Subcutaneous adipose tissue (tissue), 4 donors: ENCODE data around the gene IL2. TPM values are rescaled to one million over a fixed set of nuclear protein-coding genes. Genes with fewer than 3 reads are reported as not detected.

ENCODE experiments used
- CTCF ChIP-seq: fragments of 450-650 bp; IDR thresholded peaks from one replicate; pipeline ENCODE4 v1.5.1; 2016; ENCODE audit warnings: low read depth, mild to moderate bottlenecking, control low read depth, antibody characterized with exemption, moderate library complexity
- total RNA-seq, 4 donors: library from RNA; depleted of rRNA; stranded (reverse); fragments of >200 nt; gene quantifications; one replicate each; pipeline ENCODE4 v1.1.0, GENCODE V29; 2016

IL2 gene
- total RNA-seq, 4 donors from 2014 or later, result not detected

- no peak for TF ChIP-seq CTCF
Measured at GRCh38 chr4:122480655-122481487, 24.3 kb upstream of the IL2 start.

- TF ChIP-seq CTCF, result no peak
Measured at GRCh38 chr4:122479935-122480416, 23.5 kb upstream of the IL2 start.

- TF ChIP-seq CTCF, result no peak
Measured at GRCh38 chr4:122476745-122477144, 20.2 kb upstream of the IL2 start.

GRCh38 chr4:122476126-122476525, 19.6 kb upstream of the IL2 start:
- no peak for TF ChIP-seq CTCF

- no peak for TF ChIP-seq CTCF
Measured at GRCh38 chr4:122475233-122475632, 18.7 kb upstream of the IL2 start.

- no peak for TF ChIP-seq CTCF
Measured at GRCh38 chr4:122469457-122469856, 12.9 kb upstream of the IL2 start.

- TF ChIP-seq CTCF, result no peak
Measured at GRCh38 chr4:122458625-122459024, 2.1 kb upstream of the IL2 start.
